SU-DHL-6 (cell line): ENCODE measurements around the gene CSNK1D.

Source experiments
- H2AFZ ChIP-seq: fragments of 200-600 bp; sonication (generic); 2 replicates; pipeline ENCODE4 v1.6.1; 2014; ENCODE audit warnings: low read depth, mild to moderate bottlenecking, moderate library complexity, mixed read lengths, antibody characterized with exemption, low read length; ENCODE audit not compliant: severe bottlenecking
- H3F3A ChIP-seq: fragments of 200-600 bp; shearing (Covaris generic); 2 replicates; pipeline ENCODE4 v1.6.0; 2016; ENCODE audit warnings: antibody characterized with exemption, mild to moderate bottlenecking; ENCODE audit not compliant: insufficient read depth
- H3K27ac ChIP-seq: fragments of 200-600 bp; sonication (generic); 2 replicates; pipeline ENCODE4 v1.5.1; 2016; ENCODE audit warnings: low read depth, mild to moderate bottlenecking, low read length, moderate library complexity, mixed read lengths
- H3K27me3 ChIP-seq: fragments of 200-600 bp; sonication (generic), shearing (Covaris generic); 2 replicates; pipeline ENCODE4 v1.6.0; 2014; ENCODE audit warnings: mild to moderate bottlenecking, low read length
- H3K36me3 ChIP-seq: fragments of 200-600 bp; sonication (generic); 2 replicates; pipeline ENCODE4 v1.6.1; 2014; ENCODE audit warnings: mild to moderate bottlenecking, low read length, mixed read lengths
- H3K4me2 ChIP-seq: fragments of 300-600, 200-600 bp; shearing (Covaris generic), sonication (generic); 2 replicates; pipeline ENCODE4 v1.6.0; 2014; ENCODE audit warnings: low read length, low read depth, mild to moderate bottlenecking; ENCODE audit not compliant: poor library complexity, severe bottlenecking
- H3K4me3 ChIP-seq: fragments of 200-600 bp; sonication (generic); 2 replicates; pipeline ENCODE4 v1.5.1; 2014; ENCODE audit warnings: antibody characterized with exemption, low read length, mild to moderate bottlenecking, mixed read lengths; ENCODE audit not compliant: insufficient read depth, poor library complexity, severe bottlenecking
- H3K79me2 ChIP-seq: fragments of 200-600 bp; sonication (generic); 2 replicates; pipeline ENCODE4 v1.6.1; 2014; ENCODE audit warnings: mild to moderate bottlenecking, low read length, moderate library complexity; ENCODE audit not compliant: insufficient read depth
- H3K9ac ChIP-seq: fragments of 200-600 bp; sonication (generic); 2 replicates; pipeline ENCODE4 v1.7.0; 2014; ENCODE audit warnings: mild to moderate bottlenecking, low read length
- H3K9me2 ChIP-seq: fragments of 200-600 bp; sonication (generic); replicated peaks from 2 replicates; pipeline ENCODE4 v1.6.1; 2014; ENCODE audit warnings: low read length; ENCODE audit not compliant: insufficient read depth
- H3K9me3 ChIP-seq: fragments of 200-600 bp; sonication (generic); 2 replicates; pipeline ENCODE4 v1.6.1; 2014; ENCODE audit warnings: low read length, mixed read lengths; ENCODE audit not compliant: insufficient read depth
- H4K20me1 ChIP-seq: fragments of 200-600 bp; sonication (generic); 2 replicates; pipeline ENCODE4 v1.6.1; 2014; ENCODE audit warnings: low read depth, mild to moderate bottlenecking, antibody characterized with exemption, low read length, moderate library complexity, mixed read lengths
- CTCF ChIP-seq: fragments of 200-600 bp; sonication (generic); IDR thresholded peaks from one replicate; pipeline ENCODE4 v1.5.1; 2017; ENCODE audit warnings: antibody characterized with exemption, mild to moderate bottlenecking, low read length, moderate library complexity; ENCODE audit not compliant: insufficient read depth, poor library complexity, severe bottlenecking
- EZH2phosphoT487 ChIP-seq: fragments of 200-600 bp; sonication (generic), shearing (Covaris generic); conservative IDR thresholded peaks from 2 replicates; pipeline ENCODE4 v1.6.1; 2018; ENCODE audit warnings: mild to moderate bottlenecking, antibody characterized with exemption, low read length, moderate library complexity, mixed read lengths

CSNK1D gene

GRCh38 chr17:82274134-82275020, 877 bp upstream of the CSNK1D start:
- TF ChIP-seq EZH2phosphoT487 (no peak), CTCF (no peak)
- Histone ChIP-seq H2AFZ (peak overlapping the region; percentile 93), H3K9me3 (no peaks in the 10 kb centered on the region), H3K79me2 (peaks cover 36% of the 10 kb centered on the region), H3K4me2 (peak overlapping the region; percentile 56), H3K27ac (no peak overlapping the region), H3K9me2 (no peaks in the 10 kb centered on the region), H3K27me3 (no peaks in the 10 kb centered on the region), H3K36me3 (peaks cover 5% of the 10 kb centered on the region; the same call in 1 of the 2 replicates), H3K9ac (peak overlapping the region; percentile 98), H4K20me1 (peaks cover 15% of the 10 kb centered on the region), H3K4me3 (no peak overlapping the region), H3F3A (peaks cover 3% of the 10 kb centered on the region; the same call in 1 of the 2 replicates)

GRCh38 chr17:82272495-82273326, 789 bp downstream of the CSNK1D start:
- H3K79me2 ChIP-seq, result peaks cover 52% of the 10 kb centered on the region
- H3K9me3 ChIP-seq, result no peaks in the 10 kb centered on the region
- peak overlapping the region; percentile 98 for H3K9ac ChIP-seq
- H3F3A ChIP-seq, result peaks cover 3% of the 10 kb centered on the region; the same call in 1 of the 2 replicates
- no peak for TF ChIP-seq EZH2phosphoT487
- no peak for TF ChIP-seq CTCF
- H2AFZ ChIP-seq, result peak overlapping the region; percentile 93
- peaks cover 5% of the 10 kb centered on the region; the same call in 1 of the 2 replicates for H3K36me3 ChIP-seq
- peak overlapping the region; percentile 65 for H3K4me2 ChIP-seq
- H4K20me1 ChIP-seq, result peaks cover 21% of the 10 kb centered on the region
- no peaks in the 10 kb centered on the region for H3K9me2 ChIP-seq
- H3K4me3 ChIP-seq, result peak overlapping the region; percentile 95
- H3K27me3 ChIP-seq, result no peaks in the 10 kb centered on the region
- peak overlapping the region; percentile 84 for H3K27ac ChIP-seq

- H3K4me2 ChIP-seq, result no peak overlapping the region
- H3K4me3 ChIP-seq, result no peak overlapping the region
- H3K27ac ChIP-seq, result no peak overlapping the region
- no peak overlapping the region for H2AFZ ChIP-seq
- H3K9ac ChIP-seq, result no peak overlapping the region
- H3K79me2 ChIP-seq, result peaks cover 64% of the 10 kb centered on the region
- no peaks in the 10 kb centered on the region for H3K27me3 ChIP-seq
- H3F3A ChIP-seq, result peaks cover 3% of the 10 kb centered on the region; the same call in 1 of the 2 replicates
- no peaks in the 10 kb centered on the region for H3K9me3 ChIP-seq
- H4K20me1 ChIP-seq, result peaks cover 21% of the 10 kb centered on the region
- TF ChIP-seq EZH2phosphoT487 (no peak), CTCF (no peak)
- H3K36me3 ChIP-seq, result peaks cover 5% of the 10 kb centered on the region; the same call in 1 of the 2 replicates
- no peaks in the 10 kb centered on the region for H3K9me2 ChIP-seq
These were observed 2.1 kb downstream of the CSNK1D start for GRCh38 chr17:82271401-82271800.
